Neuron (in vitro differentiated cells): ENCODE measurements around the gene SLC22A31.

Experiments used
- H2AFZ ChIP-seq: one replicate; pipeline ENCODE4 v1.6.1; 2013; ENCODE audit warnings: low read depth, mild to moderate bottlenecking, inconsistent platforms, low read length, moderate library complexity
- H3K27me3 ChIP-seq: one replicate; pipeline ENCODE4 v1.6.1; 2013; ENCODE audit warnings: low read length; ENCODE audit not compliant: insufficient read depth
- H3K36me3 ChIP-seq: one replicate; pipeline ENCODE4 v1.6.1; 2013; ENCODE audit warnings: low read length; ENCODE audit not compliant: insufficient read depth
- H3K4me1 ChIP-seq: one replicate; pipeline ENCODE4 v1.6.1; 2013; ENCODE audit warnings: low read length; ENCODE audit not compliant: insufficient read depth
- H3K4me3 ChIP-seq: 2 replicates; pipeline ENCODE4 v1.5.1; 2013; ENCODE audit warnings: mild to moderate bottlenecking, low read length, moderate library complexity
- H3K9me3 ChIP-seq: one replicate; pipeline ENCODE4 v1.6.1; 2013; ENCODE audit warnings: low read length

Gene SLC22A31

DNA sequence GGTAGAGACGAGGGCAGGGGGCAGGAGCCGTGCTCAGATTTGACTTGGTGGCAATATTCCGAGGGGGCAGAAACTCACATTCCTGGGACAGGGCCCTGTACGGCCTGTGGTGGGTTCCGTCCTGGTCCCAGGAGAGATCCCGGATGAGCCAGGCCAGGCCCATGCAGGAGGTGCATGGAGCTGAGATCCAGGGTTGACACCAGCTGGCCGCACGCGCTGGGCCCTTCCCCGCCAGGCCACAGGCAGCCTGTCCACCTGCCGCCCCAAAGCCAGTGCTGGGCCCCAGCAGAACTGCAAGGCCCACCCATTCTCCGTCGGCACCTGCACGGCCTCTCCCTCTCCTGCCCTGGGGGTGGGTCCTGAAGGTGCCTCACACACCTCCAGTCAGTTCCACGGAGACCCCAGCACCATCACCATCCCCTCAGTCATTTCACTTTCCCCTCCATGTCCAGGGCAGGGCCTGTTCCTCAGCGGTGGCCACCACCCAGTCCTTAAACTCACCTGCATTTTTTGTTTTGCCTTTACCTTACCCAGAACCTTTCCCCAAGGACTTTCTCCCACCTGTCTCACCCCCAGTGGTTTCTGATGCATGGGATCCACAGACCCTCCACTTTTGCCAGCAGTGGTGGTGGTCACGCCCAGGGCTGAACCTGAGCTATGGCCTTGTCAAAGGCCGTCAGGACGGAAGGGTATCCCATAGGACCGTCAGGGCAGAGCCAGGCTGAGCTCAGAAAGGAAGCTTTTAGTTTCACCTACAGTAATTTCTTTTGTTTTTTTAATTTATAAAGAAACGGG is 53.9 kb downstream of the SLC22A31 start:
- Histone ChIP-seq H2AFZ (no peak overlapping the region), H3K36me3 (peaks cover 34% of the 10 kb centered on the region), H3K4me1 (no peaks in the 10 kb centered on the region)

More for the DNA sequence above, 53.9 kb downstream of the SLC22A31 start:
- H3K4me3 ChIP-seq = no peak overlapping the region
- H3K9me3 ChIP-seq = peaks cover 18% of the 10 kb centered on the region
- no peaks in the 10 kb centered on the region for H3K27me3 ChIP-seq
